ENCODE results near the gene DTX3L. TPM values are rescaled to one million over a fixed set of nuclear protein-coding genes. Genes with fewer than 3 reads are reported as not detected.

The DTX3L gene
- polyA plus RNA-seq (2012; ENCODE audit: missing spikeins), result 17.1 TPM

- 0 out of 2 replicates have a peak, but pooled peaks have one; percentile 54 for TF ChIP-seq POLR2A (IDR thresholded peaks at IDR 0.05; ENCODE audit: low read depth, low read length)
- TF ChIP-seq TAF1 (IDR thresholded peaks at IDR 0.05; ENCODE audit: borderline replicate concordance, low read depth, low read length), result peak; percentile 28; the same call in 1 of the 2 replicates
- peak; percentile 62; the same call in 1 of the 2 replicates for TF ChIP-seq POLR2AphosphoS5 (IDR thresholded peaks at IDR 0.05; ENCODE audit: low read depth, low read length)
- DNase-seq (ENCODE audit: insufficient read length) (peak; percentile 72), FAIRE-seq (peak; percentile 87)
Measured at GRCh38 chr3:122564155-122564912, at the start of gene DTX3L, which contains the start of gene PARP9. TSS of gene DTX3L (plus strand) at chr3:122564338. CDS start at chr3:122564427, 89 bp downstream. TSS of gene PARP9 (minus strand) at chr3:122564300. CDS start at chr3:122559620, 4,680 bp downstream.

DNA sequence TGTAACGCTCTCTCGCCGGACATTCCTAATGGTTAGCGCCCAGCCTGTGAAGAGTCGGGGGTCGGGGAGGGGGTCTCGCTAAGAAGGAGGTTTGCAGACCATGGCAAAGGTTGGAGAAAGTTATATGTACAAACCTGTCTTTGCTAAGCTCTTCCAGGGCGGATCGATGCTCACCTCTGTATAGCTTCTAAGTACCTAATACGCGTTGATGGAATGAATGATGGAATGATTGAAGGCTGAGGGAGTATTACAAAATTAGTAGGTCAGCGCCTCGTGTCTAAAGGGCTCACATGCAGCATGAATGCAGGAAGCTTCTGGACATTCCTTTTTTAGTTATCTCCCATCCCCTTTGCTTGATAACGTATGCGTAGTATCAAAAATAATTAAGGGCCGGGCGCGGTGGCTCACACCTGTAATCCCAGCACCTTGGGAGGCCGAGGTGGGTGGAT, 49.1 kb upstream of the DTX3L start:
- TF ChIP-seq POLR2A (IDR thresholded peaks at IDR 0.05; ENCODE audit: low read depth, low read length) (no peak), TAF1 (IDR thresholded peaks at IDR 0.05; ENCODE audit: borderline replicate concordance, low read depth, low read length) (no peak), POLR2AphosphoS5 (IDR thresholded peaks at IDR 0.05; ENCODE audit: low read depth, low read length) (no peak)
- DNase-seq (ENCODE audit: insufficient read length) (no peak), FAIRE-seq (no peak)

- no peak for DNase-seq (ENCODE audit: insufficient read length)
- no peak for TF ChIP-seq POLR2A (IDR thresholded peaks at IDR 0.05; ENCODE audit: low read depth, low read length)
- TF ChIP-seq TAF1 (IDR thresholded peaks at IDR 0.05; ENCODE audit: borderline replicate concordance, low read depth, low read length), result no peak
- TF ChIP-seq POLR2AphosphoS5 (IDR thresholded peaks at IDR 0.05; ENCODE audit: low read depth, low read length), result no peak
- no peak for FAIRE-seq
Measured at GRCh38 chr3:122515870-122516269, 48.3 kb upstream of the DTX3L start.

- no peak for TF ChIP-seq TAF1 (IDR thresholded peaks at IDR 0.05; ENCODE audit: borderline replicate concordance, low read depth, low read length)
- TF ChIP-seq POLR2A (IDR thresholded peaks at IDR 0.05; ENCODE audit: low read depth, low read length), result no peak
- no peak for TF ChIP-seq POLR2AphosphoS5 (IDR thresholded peaks at IDR 0.05; ENCODE audit: low read depth, low read length)
- FAIRE-seq (no peak), DNase-seq (ENCODE audit: insufficient read length) (no peak)
Measured at GRCh38 chr3:122516846-122517360, 47.2 kb upstream of the DTX3L start.

DNA sequence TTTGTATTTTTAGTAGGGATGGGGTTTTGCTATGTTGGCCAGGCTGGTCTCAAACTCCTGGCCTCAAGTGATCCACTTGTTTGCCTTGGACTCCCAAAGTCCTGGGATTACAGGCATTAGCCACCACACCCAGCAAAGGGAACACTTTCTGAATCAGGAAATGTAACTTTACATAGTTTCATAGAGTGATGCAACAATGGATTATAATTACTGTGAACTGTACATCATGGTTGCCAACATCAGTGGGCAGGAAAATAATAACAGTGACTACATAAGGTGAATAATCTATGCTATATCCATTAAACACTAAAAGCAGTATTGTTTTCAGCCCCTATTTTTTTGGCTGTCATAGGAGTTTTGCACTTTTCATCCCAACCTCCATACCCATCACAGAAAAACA, 44.4 kb upstream of the DTX3L start:
- FAIRE-seq, result no peak
- TF ChIP-seq TAF1 (IDR thresholded peaks at IDR 0.05; ENCODE audit: borderline replicate concordance, low read depth, low read length) (no peak), POLR2A (IDR thresholded peaks at IDR 0.05; ENCODE audit: low read depth, low read length) (no peak), POLR2AphosphoS5 (IDR thresholded peaks at IDR 0.05; ENCODE audit: low read depth, low read length) (no peak)

DNA sequence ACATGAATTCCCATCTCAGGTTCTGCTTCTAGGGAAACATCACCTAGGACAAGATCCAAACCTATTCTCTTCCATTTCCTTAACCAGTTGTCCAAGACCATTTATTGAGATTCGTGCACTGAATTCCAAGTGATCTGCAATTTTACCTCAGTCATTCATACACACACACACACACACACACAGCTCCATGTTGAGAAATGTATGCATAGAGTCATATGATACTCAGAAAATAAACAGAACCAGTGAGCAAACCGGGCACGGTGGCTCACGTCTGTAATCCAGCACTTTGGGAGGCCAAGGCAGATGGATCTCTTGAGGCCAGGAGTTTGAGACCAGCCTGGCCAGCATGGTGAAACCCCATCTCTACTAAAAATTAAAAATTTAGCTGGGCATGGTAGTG, 43.3 kb upstream of the DTX3L start:
- FAIRE-seq (no peak), DNase-seq (ENCODE audit: insufficient read length) (no peak)
- TF ChIP-seq POLR2A (IDR thresholded peaks at IDR 0.05; ENCODE audit: low read depth, low read length) (no peak), POLR2AphosphoS5 (IDR thresholded peaks at IDR 0.05; ENCODE audit: low read depth, low read length) (no peak), TAF1 (IDR thresholded peaks at IDR 0.05; ENCODE audit: borderline replicate concordance, low read depth, low read length) (no peak)

More for the DNA sequence above, 44.4 kb upstream of the DTX3L start:
- no peak for DNase-seq (ENCODE audit: insufficient read length)

DNA sequence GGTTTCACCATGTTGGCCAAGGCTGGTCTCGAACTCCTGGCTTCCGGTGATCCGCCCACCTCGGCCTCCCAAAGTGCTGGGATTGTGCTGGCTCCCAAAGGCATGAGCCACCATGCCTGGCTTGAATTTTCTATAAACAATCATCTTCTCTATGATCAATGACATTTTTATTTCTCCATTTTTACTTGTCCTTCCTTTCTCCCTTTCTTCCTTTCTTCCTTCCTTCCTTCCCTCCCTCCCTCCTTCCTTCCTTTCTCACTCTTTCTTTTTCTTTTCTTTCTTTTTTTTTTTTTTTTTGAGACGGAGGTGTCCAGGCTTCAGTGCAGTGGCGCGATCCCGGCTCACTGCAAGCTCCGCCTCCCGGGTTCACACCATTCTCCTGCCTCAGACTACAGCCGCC, 40.8 kb upstream of the DTX3L start:
- no peak for DNase-seq (ENCODE audit: insufficient read length)
- FAIRE-seq, result no peak
- no peak for TF ChIP-seq TAF1 (IDR thresholded peaks at IDR 0.05; ENCODE audit: borderline replicate concordance, low read depth, low read length)
- TF ChIP-seq POLR2AphosphoS5 (IDR thresholded peaks at IDR 0.05; ENCODE audit: low read depth, low read length), result no peak
- TF ChIP-seq POLR2A (IDR thresholded peaks at IDR 0.05; ENCODE audit: low read depth, low read length), result no peak

- no peak for TF ChIP-seq TAF1 (IDR thresholded peaks at IDR 0.05; ENCODE audit: borderline replicate concordance, low read depth, low read length)
- TF ChIP-seq POLR2AphosphoS5 (IDR thresholded peaks at IDR 0.05; ENCODE audit: low read depth, low read length), result no peak
- no peak for TF ChIP-seq POLR2A (IDR thresholded peaks at IDR 0.05; ENCODE audit: low read depth, low read length)
- no peak for DNase-seq (ENCODE audit: insufficient read length)
- FAIRE-seq, result no peak
Measured at GRCh38 chr3:122530164-122530563, 34.0 kb upstream of the DTX3L start.

DNA sequence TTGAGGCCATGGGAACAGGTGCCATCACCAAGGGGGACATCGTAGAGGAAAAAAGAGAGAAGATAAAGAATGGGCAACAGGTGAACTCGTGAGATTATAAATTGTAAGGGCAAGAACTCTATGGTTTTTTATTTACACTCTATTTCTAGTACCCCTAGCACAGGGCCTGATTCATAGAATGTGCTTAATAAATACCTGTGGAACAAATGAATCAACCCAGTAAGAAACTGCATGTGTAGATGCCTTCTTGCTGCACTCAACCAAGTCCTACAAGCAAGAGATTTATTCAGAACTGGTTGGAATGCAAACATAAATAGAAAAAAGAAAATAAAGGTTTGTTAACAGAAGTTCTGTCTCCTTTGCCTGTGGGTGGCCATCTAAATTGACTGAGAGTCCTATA, 30.7 kb upstream of the DTX3L start:
- no peak for DNase-seq (ENCODE audit: insufficient read length)
- no peak for TF ChIP-seq POLR2A (IDR thresholded peaks at IDR 0.05; ENCODE audit: low read depth, low read length)
- no peak for TF ChIP-seq POLR2AphosphoS5 (IDR thresholded peaks at IDR 0.05; ENCODE audit: low read depth, low read length)
- TF ChIP-seq TAF1 (IDR thresholded peaks at IDR 0.05; ENCODE audit: borderline replicate concordance, low read depth, low read length), result no peak
- FAIRE-seq, result no peak

GRCh38 chr3:122533931-122534334, 30.2 kb upstream of the DTX3L start:
- TF ChIP-seq POLR2AphosphoS5 (IDR thresholded peaks at IDR 0.05; ENCODE audit: low read depth, low read length) (no peak), TAF1 (IDR thresholded peaks at IDR 0.05; ENCODE audit: borderline replicate concordance, low read depth, low read length) (no peak), POLR2A (IDR thresholded peaks at IDR 0.05; ENCODE audit: low read depth, low read length) (no peak)
- peak; percentile 95 for FAIRE-seq
- peak; percentile 42 for DNase-seq (ENCODE audit: insufficient read length)

GRCh38 chr3:122535964-122536631, 28.0 kb upstream of the DTX3L start:
- no peak for FAIRE-seq
- no peak for DNase-seq (ENCODE audit: insufficient read length)

More at GRCh38 chr3:122535964-122536631, 28.0 kb upstream of the DTX3L start:
- TF ChIP-seq POLR2AphosphoS5 (IDR thresholded peaks at IDR 0.05; ENCODE audit: low read depth, low read length) (no peak), TAF1 (IDR thresholded peaks at IDR 0.05; ENCODE audit: borderline replicate concordance, low read depth, low read length) (no peak), POLR2A (IDR thresholded peaks at IDR 0.05; ENCODE audit: low read depth, low read length) (no peak)
